ENCODE data around the gene ADAMTS1.

The ADAMTS1 gene

GRCh38 chr21:26811482-26811881, 33.7 kb downstream of the ADAMTS1 start:
- DNase-seq = no peak

- no peak for DNase-seq
These were observed 34.4 kb downstream of the ADAMTS1 start for GRCh38 chr21:26810676-26811415.

- DNase-seq = no peak
These were observed 34.9 kb downstream of the ADAMTS1 start for GRCh38 chr21:26810266-26810665.

- DNase-seq = no peak
These were observed 35.5 kb downstream of the ADAMTS1 start for GRCh38 chr21:26809745-26810144.

- DNase-seq = no peak
These were observed 38.4 kb downstream of the ADAMTS1 start for GRCh38 chr21:26806801-26807295.

GRCh38 chr21:26804895-26805609, 40.2 kb downstream of the ADAMTS1 start:
- DNase-seq = no peak

GRCh38 chr21:26801498-26801897, 43.7 kb downstream of the ADAMTS1 start:
- no peak for DNase-seq

GRCh38 chr21:26800970-26801431, 44.2 kb downstream of the ADAMTS1 start:
- DNase-seq = no peak

- DNase-seq = no peak
These were observed 44.8 kb downstream of the ADAMTS1 start for GRCh38 chr21:26800455-26800854.

- DNase-seq = no peak
These were observed 45.2 kb downstream of the ADAMTS1 start for GRCh38 chr21:26800001-26800400.

GRCh38 chr21:26798856-26799751, 46.1 kb downstream of the ADAMTS1 start:
- DNase-seq = no peak

- DNase-seq = no peak
These were observed 47.2 kb downstream of the ADAMTS1 start for GRCh38 chr21:26797878-26798456.

- DNase-seq = no peak
These were observed 49.3 kb downstream of the ADAMTS1 start for GRCh38 chr21:26795866-26796329.

GRCh38 chr21:26795412-26795805, 49.8 kb downstream of the ADAMTS1 start:
- no peak for DNase-seq

- DNase-seq = no peak
These were observed 50.4 kb downstream of the ADAMTS1 start for GRCh38 chr21:26794597-26795411.

GRCh38 chr21:26790296-26790695, 54.9 kb downstream of the ADAMTS1 start:
- DNase-seq = no peak

GRCh38 chr21:26788790-26789189, 56.4 kb downstream of the ADAMTS1 start:
- DNase-seq = no peak
